ENCODE data around the gene LRP11. TPM values are rescaled to one million over a fixed set of nuclear protein-coding genes. Genes with fewer than 3 reads are reported as not detected.

LRP11 gene
- total RNA-seq, 1 donor from 2014 or later = 0.29 TPM

GRCh38 chr6:149905371-149905910 lies 41.3 kb upstream of the LRP11 start:
- Mint-ChIP-seq H3K27ac (no peak overlapping the region), H3K9me3 (peaks cover 10% of the 10 kb centered on the region), H3K4me3 (no peak overlapping the region), H3K4me1 (no peaks in the 10 kb centered on the region), H3K27me3 (peaks cover 13% of the 10 kb centered on the region), H3K36me3 (ENCODE audit: low read depth) (peaks cover 1% of the 10 kb centered on the region)
- CTCF ChIA-PET = no interaction called here
- no peak for TF ChIP-seq CTCF (IDR thresholded peaks at IDR 0.05)
- ATAC-seq (ENCODE audit: low read depth) (no peak), DNase-seq (no peak)
- intact Hi-C loops (cut with micrococcal nuclease) = no loop called here
- POLR2A ChIA-PET = no interaction called here

- no peak for DNase-seq
- no peaks in the 10 kb centered on the region for H3K4me1 Mint-ChIP-seq
- CTCF ChIA-PET = no interaction called here
- POLR2A ChIA-PET = no interaction called here
- peaks cover 13% of the 10 kb centered on the region for H3K27me3 Mint-ChIP-seq
- H3K36me3 Mint-ChIP-seq (ENCODE audit: low read depth) = peaks cover 1% of the 10 kb centered on the region
- H3K9me3 Mint-ChIP-seq = peaks cover 10% of the 10 kb centered on the region
- no peak for ATAC-seq (ENCODE audit: low read depth)
- intact Hi-C loops (cut with micrococcal nuclease) = no loop called here
- no peak overlapping the region for H3K4me3 Mint-ChIP-seq
- no peak for TF ChIP-seq CTCF (IDR thresholded peaks at IDR 0.05)
- no peak overlapping the region for H3K27ac Mint-ChIP-seq
Observed at GRCh38 chr6:149904661-149905370, 40.7 kb upstream of the LRP11 start.

- ATAC-seq (ENCODE audit: low read depth) (no peak), DNase-seq (no peak)
- TF ChIP-seq CTCF (IDR thresholded peaks at IDR 0.05) = no peak
- ChIA-PET CTCF (no interaction called here), POLR2A (no interaction called here)
- Mint-ChIP-seq H3K27ac (no peak overlapping the region), H3K27me3 (peaks cover 15% of the 10 kb centered on the region), H3K4me1 (no peaks in the 10 kb centered on the region), H3K4me3 (no peak overlapping the region), H3K9me3 (peaks cover 7% of the 10 kb centered on the region), H3K36me3 (ENCODE audit: low read depth) (peaks cover 1% of the 10 kb centered on the region)
- intact Hi-C loops (cut with micrococcal nuclease) = no loop called here
Observed at GRCh38 chr6:149903938-149904611, 39.9 kb upstream of the LRP11 start.

GRCh38 chr6:149901444-149902140 lies 37.4 kb upstream of the LRP11 start:
- no peaks in the 10 kb centered on the region for H3K9me3 Mint-ChIP-seq
- no peak for ATAC-seq (ENCODE audit: low read depth)
- POLR2A ChIA-PET = no interaction called here
- intact Hi-C loops (cut with micrococcal nuclease) = no loop called here
- no peak for DNase-seq
- no peaks in the 10 kb centered on the region for H3K4me1 Mint-ChIP-seq
- no peak overlapping the region for H3K27ac Mint-ChIP-seq
- TF ChIP-seq CTCF (IDR thresholded peaks at IDR 0.05) = no peak
- CTCF ChIA-PET = no interaction called here
- no peaks in the 10 kb centered on the region for H3K36me3 Mint-ChIP-seq (ENCODE audit: low read depth)
- H3K4me3 Mint-ChIP-seq = no peak overlapping the region
- peaks cover 26% of the 10 kb centered on the region for H3K27me3 Mint-ChIP-seq
